GM18907 (cell line): ENCODE results near the gene POLR2M.

Experiments used
- ATAC-seq: cut with Tn5 transposase; IDR thresholded peaks from one replicate; pipeline ENCODE4 v1.9.1; 2021; ENCODE audit warnings: mild to moderate bottlenecking, moderate library complexity; ENCODE audit not compliant: unreplicated experiment

POLR2M gene

DNA sequence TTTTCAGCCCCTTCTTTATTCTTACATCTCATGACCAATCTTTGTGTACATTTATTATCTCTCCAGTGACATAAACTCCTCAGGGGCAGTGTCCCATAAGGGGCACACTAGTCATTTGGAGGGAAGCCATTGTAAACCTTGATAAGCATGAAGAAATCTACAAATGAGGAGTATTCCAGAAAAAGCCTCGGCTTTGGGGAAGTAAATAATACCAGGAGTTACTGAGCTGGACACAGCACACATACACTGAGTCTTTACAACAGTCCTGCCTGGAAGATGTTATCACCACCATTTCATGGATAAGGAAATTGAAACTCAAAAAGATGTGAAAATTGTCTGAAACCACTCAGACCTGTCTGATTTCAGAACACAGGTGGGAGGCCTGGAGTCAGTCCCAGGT is 15.4 kb upstream of the POLR2M start:
- ATAC-seq, result no peak

DNA sequence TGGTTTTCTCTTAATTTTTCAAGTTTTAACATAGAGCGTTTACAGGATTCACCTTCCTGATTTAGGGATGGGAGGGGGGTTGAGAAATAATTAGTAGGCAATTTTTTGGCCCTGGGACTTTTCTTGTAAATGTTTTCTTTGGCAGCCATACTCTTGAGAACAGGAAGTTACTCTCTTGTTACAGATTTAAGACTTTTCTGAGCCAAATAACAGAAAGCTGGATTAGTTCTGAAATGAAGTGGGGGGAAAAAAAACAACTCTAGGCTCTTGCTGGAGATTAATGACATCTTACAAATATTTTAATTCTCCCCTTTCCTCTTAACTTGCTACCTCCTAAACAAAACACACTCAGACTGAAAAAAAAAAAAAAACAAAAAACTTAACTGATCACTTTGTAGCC is 13.8 kb upstream of the POLR2M start:
- ATAC-seq, result no peak

- ATAC-seq, result no peak
Observed at GRCh38 chr15:57694279-57694678, 12.2 kb upstream of the POLR2M start.

- ATAC-seq, result no peak
Observed at GRCh38 chr15:57696146-57696545, 10.4 kb upstream of the POLR2M start.

GRCh38 chr15:57697588-57697987 is 8.9 kb upstream of the POLR2M start:
- ATAC-seq, result no peak

DNA sequence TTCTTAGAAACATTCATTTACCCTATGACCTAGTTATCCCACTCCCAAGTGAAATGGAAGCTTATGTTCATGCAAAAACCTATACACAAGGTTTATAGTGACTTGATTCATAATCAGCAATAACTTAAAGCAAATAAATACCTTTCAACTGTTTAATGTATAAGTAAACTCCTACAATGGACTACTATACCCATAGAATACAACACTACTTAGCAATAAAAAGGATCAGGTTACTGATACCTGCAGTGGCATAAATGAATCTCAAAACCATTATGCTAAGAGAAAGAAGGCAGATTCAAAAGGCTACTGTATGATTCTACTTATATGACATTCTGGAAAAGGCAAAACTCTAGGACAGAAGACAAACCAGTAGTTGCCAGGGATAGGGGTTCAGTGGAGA is 8.3 kb upstream of the POLR2M start:
- ATAC-seq, result no peak

- no peak for ATAC-seq
Observed at GRCh38 chr15:57698991-57699390, 7.5 kb upstream of the POLR2M start.

DNA sequence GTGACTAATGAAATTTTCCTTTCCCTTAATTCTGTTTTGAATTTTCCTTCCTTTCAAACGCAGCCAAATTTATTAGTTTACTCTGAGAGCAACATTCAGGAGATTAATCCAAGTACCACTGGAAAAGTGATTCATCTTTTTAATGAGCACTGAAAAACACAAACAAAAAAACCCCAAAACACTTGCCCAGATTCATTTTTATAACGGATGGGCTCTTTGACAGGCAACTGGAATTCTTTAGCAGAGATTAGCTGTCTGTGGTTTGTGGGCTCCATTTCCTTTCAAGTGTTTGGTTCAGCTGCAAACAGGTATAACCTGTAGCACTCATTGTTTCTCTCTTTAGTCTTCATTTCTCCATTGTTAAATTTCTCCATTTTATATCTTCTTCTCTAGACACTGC is 3.1 kb upstream of the POLR2M start:
- no peak for ATAC-seq

DNA sequence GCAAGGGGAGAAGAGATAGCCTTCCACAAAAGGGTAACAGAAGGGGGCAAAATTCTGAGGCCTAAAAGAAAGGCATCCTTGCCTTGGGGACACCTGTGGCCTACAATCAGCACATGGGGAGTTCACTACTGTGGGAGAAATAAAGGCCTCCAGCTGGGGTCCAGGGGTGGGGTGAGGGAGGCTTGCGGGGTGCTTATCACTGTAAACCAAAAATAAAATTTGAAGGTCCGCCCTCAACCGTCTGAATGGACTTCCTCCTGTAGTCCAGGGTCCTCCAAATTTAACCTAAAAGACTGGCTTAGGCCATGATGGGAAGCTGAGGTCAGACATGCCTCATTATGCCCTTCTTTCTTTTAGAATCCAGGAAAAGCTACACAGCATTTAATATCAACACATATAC is 2.1 kb upstream of the POLR2M start:
- no peak for ATAC-seq

DNA sequence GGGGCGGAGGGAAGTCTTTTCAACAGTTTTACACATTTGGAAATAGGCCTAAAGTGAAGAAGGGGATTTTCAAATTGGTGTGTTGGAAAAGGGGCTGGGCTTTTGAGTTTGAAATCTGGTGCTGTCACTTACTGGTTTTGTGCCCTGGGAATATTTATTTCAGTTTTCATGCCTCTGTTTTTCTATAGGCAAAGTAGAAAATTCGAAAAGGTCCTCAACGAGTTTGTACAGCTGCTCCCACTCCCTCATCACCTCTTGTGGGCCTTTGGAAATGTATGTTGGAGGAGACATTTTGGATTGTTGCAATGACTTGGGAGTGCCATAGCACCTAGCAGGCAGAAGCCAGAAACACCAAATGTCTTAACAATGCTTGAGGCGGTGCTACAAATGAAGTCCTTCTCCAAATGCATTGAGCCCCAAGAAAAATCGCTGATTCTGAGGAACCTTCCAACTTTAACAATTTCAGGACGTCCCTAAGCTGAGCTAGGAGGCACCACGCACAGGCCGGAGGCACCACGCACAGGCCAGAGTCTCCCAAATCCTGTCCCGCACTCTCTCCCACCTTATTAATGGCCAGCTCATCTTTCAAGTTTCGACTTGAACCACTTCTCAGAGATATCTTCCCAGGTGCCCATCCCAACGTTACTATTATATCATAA is 639 bp upstream of the POLR2M start:
- peak; percentile 3 for ATAC-seq

DNA sequence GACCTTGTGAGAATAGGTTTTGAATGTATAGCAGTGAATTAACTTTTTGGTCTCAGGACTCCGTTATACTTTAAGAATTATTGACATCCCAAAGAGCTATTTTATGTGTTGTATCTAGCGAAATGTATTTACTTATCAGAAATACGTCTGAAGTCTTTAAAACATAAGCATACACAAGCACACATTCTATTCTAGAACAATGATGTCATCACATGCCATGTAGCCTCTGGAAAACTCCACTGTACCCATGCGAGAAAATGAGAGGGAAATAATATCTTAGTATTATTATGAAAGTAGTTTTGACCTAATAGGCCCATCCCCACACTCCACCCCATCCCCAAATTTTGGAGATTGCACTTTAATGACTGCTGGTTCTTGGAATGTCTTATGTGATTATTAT is 1.5 kb downstream of the POLR2M start:
- no peak for ATAC-seq

DNA sequence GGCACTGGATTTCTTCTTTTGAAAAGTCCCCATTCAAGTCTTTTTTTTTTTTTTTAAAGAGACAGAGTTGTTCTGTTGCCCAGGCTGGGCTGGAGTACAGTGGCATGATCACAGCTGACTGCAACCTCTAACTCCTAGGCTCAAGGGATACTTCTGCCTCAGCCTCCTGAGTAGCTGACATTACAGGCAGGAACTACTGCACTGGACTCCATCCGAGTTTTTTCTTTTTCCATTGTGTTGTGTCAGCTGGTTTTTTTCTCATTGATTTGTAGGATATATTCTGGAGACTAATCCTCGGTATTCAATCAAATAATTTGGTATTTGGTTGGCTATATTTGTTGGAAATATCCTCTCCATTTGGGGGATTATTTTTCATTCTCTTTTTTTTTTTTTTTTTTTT is 11.8 kb downstream of the POLR2M start:
- no peak for ATAC-seq

- ATAC-seq, result no peak
Observed at GRCh38 chr15:57720867-57721266, 14.4 kb downstream of the POLR2M start.

- ATAC-seq, result no peak
Observed at GRCh38 chr15:57726411-57726810, 19.9 kb downstream of the POLR2M start.

DNA sequence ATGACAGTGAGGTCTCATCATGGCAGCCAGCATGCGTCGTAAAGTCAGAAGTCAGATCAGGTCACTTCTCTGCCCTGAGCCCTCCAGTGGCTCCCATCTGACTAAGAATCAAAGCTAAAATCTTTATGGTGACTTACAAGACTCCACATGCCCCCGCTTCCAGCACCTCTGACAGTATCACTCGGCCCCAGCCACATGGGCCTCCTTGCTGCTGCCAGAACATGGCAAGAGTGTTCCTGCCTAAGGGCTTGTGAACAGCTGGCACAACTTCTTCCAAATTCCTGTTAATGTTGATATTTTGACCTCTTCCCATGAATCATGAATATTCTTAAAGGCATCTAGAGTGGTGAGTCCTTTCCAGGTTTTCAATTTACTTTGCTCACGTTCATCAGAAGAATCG is 20.5 kb downstream of the POLR2M start:
- no peak for ATAC-seq

DNA sequence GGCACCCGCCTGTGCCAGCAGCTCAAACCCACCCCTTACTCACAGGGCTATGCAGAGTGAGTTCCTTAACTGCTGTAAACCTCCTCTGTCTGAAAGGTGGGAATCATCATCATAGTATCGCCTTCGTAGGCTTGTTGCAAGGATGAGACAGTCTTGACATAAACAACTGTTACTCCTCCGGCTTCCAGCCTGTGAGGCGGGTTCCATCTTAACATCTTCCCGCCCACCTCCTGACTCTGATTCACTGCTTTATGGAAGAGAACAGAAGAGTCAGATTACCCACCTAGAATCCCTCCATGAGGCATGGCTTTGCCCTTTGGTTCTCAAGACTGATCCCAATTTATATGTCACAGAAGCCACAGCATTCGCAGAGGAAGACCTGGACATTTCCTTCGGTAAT is 21.9 kb downstream of the POLR2M start:
- ATAC-seq, result no peak

- no peak for ATAC-seq
Observed at GRCh38 chr15:57730876-57731275, 24.4 kb downstream of the POLR2M start.

- ATAC-seq, result no peak
Observed at GRCh38 chr15:57731530-57732103, 25.1 kb downstream of the POLR2M start.

GRCh38 chr15:57732526-57733331 is 26.2 kb downstream of the POLR2M start:
- no peak for ATAC-seq

- no peak for ATAC-seq
Observed at GRCh38 chr15:57734860-57735259, 28.3 kb downstream of the POLR2M start.

DNA sequence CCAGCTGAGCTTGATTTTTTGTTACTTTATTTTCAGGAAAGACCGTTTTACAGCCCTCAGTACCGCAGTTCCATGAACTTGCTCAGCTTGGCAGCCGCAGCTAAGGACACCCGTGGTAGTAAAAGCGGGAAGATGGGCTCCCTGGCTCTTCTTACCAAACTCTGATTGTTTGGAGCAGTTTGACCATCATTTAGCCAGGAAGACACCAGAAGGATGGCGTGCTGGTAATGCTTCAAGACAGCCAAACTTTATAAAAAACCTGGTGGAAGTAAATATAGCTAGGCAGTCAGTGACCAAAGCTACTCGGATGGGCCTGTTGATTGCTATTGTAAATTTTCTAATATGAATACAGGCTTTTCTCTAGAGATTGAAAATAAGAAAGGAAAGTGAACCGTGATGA is 28.9 kb downstream of the POLR2M start:
- no peak for ATAC-seq

GRCh38 chr15:57735891-57736290 is 29.4 kb downstream of the POLR2M start:
- ATAC-seq, result no peak
